T1000 (cell line): ENCODE results near the gene DHCR7.

Experiments
- DNase-seq: peaks from one replicate; lab custom pipeline; 2025; ENCODE audit warnings: mixed read lengths; lab: John Stamatoyannopoulos, UW

Gene DHCR7

GRCh38 chr11:71477641-71478527, 29.7 kb upstream of the DHCR7 start:
- DNase-seq, result no peak

- no peak for DNase-seq
These were observed 28.9 kb upstream of the DHCR7 start for GRCh38 chr11:71476926-71477640.

GRCh38 chr11:71476031-71476430, 27.8 kb upstream of the DHCR7 start:
- no peak for DNase-seq

GRCh38 chr11:71474771-71475483, 26.7 kb upstream of the DHCR7 start:
- DNase-seq, result no peak

GRCh38 chr11:71474141-71474770, 26.1 kb upstream of the DHCR7 start:
- no peak for DNase-seq

GRCh38 chr11:71473793-71474080, 25.5 kb upstream of the DHCR7 start:
- DNase-seq, result no peak

- DNase-seq, result no peak
These were observed 25.0 kb upstream of the DHCR7 start for GRCh38 chr11:71472941-71473792.

GRCh38 chr11:71472357-71472885, 24.2 kb upstream of the DHCR7 start:
- DNase-seq, result no peak

GRCh38 chr11:71470946-71471345, 22.8 kb upstream of the DHCR7 start:
- no peak for DNase-seq

- DNase-seq, result no peak
These were observed 19.0 kb upstream of the DHCR7 start for GRCh38 chr11:71467164-71467563.

GRCh38 chr11:71466358-71466757, 18.2 kb upstream of the DHCR7 start:
- no peak for DNase-seq

GRCh38 chr11:71465054-71465453, 16.9 kb upstream of the DHCR7 start:
- no peak for DNase-seq

GRCh38 chr11:71463331-71464211, 15.4 kb upstream of the DHCR7 start:
- no peak for DNase-seq

- DNase-seq, result no peak
These were observed 14.5 kb upstream of the DHCR7 start for GRCh38 chr11:71462726-71463125.

- no peak for DNase-seq
These were observed 13.5 kb upstream of the DHCR7 start for GRCh38 chr11:71461696-71462095.

- DNase-seq, result no peak
These were observed 11.7 kb upstream of the DHCR7 start for GRCh38 chr11:71459767-71460320.

GRCh38 chr11:71459076-71459766, 11.0 kb upstream of the DHCR7 start:
- DNase-seq, result no peak

GRCh38 chr11:71458146-71459070, 10.2 kb upstream of the DHCR7 start:
- DNase-seq, result no peak
